HG02884 (cell line): ENCODE results near the gene NOX5.

Experiments
- ATAC-seq: cut with Tn5 transposase; IDR thresholded peaks from one replicate; pipeline ENCODE4 v1.9.1; 2021; ENCODE audit warnings: mild to moderate bottlenecking, moderate library complexity; ENCODE audit not compliant: unreplicated experiment

Gene NOX5

GRCh38 chr15:69076756-69077155 lies 62.3 kb downstream of the NOX5 start:
- no peak for ATAC-seq

- no peak for ATAC-seq
Measured at GRCh38 chr15:69078638-69079037, 64.1 kb downstream of the NOX5 start.

- no peak for ATAC-seq
Measured at GRCh38 chr15:69080295-69081248, 66.1 kb downstream of the NOX5 start.

GRCh38 chr15:69081310-69082004 lies 67.0 kb downstream of the NOX5 start:
- no peak for ATAC-seq

- ATAC-seq: no peak
Measured at GRCh38 chr15:69082021-69082502, 67.6 kb downstream of the NOX5 start.

GRCh38 chr15:69082554-69082953 lies 68.1 kb downstream of the NOX5 start:
- no peak for ATAC-seq

GRCh38 chr15:69084404-69085030 lies 70.0 kb downstream of the NOX5 start:
- ATAC-seq: no peak

- ATAC-seq: no peak
Measured at GRCh38 chr15:69085325-69086081, 71.0 kb downstream of the NOX5 start.

GRCh38 chr15:69086427-69087204 lies 72.1 kb downstream of the NOX5 start:
- ATAC-seq: no peak

GRCh38 chr15:69087366-69087976 lies 73.0 kb downstream of the NOX5 start:
- ATAC-seq: no peak

- no peak for ATAC-seq
Measured at GRCh38 chr15:69088300-69088965, 73.9 kb downstream of the NOX5 start.

- ATAC-seq: no peak
Measured at GRCh38 chr15:69089258-69089657, 74.8 kb downstream of the NOX5 start.

- no peak for ATAC-seq
Measured at GRCh38 chr15:69090197-69090948, 75.9 kb downstream of the NOX5 start.

GRCh38 chr15:69091654-69092053 lies 77.2 kb downstream of the NOX5 start:
- ATAC-seq: no peak

- no peak for ATAC-seq
Measured at GRCh38 chr15:69092159-69092558, 77.7 kb downstream of the NOX5 start.

GRCh38 chr15:69093127-69093526 lies 78.6 kb downstream of the NOX5 start:
- no peak for ATAC-seq

GRCh38 chr15:69093614-69094013 lies 79.1 kb downstream of the NOX5 start:
- ATAC-seq: no peak
